Stimulated activated CD4-positive, alpha-beta T cell treated with anti-CD3 and anti-CD28 coated beads, Interleukin-15, amount 100 ng/mL, for 48 hours (primary cell): ENCODE measurements around the gene AP2A1.

Experiments used
- DNase-seq, 2 donors: peaks; one replicate each; pipeline ENCODE4 v3.0.0-alpha.2; 2020; ENCODE audit warnings: low read depth in 2 of 2

AP2A1 gene

GRCh38 chr19:49766007-49766929 lies 533 bp upstream of the AP2A1 start:
- peak; percentile 98 to 99 for DNase-seq

GRCh38 chr19:49767381-49767780 lies 580 bp downstream of the AP2A1 start:
- no peak for DNase-seq

GRCh38 chr19:49767967-49768581 lies 1.3 kb downstream of the AP2A1 start:
- DNase-seq = no peak

DNA sequence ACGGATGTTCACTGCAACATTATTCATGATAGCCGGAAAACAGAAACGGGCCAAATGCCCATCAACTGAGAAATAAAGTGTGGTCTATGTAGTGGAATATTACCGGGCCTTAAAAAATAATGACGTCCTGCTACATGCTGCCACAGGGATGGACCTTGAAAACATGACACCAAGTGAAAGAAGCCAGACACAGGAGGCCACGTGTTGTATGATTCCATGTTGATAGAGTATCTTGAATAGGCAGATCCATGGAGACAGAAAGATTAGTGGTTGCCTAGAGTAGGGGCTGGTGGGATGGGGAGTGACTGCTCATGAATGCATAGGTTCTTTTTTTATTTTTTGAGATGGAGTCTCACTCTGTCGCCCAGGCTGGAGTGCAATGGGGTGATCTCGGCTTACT lies 3.7 kb downstream of the AP2A1 start:
- no peak for DNase-seq

DNA sequence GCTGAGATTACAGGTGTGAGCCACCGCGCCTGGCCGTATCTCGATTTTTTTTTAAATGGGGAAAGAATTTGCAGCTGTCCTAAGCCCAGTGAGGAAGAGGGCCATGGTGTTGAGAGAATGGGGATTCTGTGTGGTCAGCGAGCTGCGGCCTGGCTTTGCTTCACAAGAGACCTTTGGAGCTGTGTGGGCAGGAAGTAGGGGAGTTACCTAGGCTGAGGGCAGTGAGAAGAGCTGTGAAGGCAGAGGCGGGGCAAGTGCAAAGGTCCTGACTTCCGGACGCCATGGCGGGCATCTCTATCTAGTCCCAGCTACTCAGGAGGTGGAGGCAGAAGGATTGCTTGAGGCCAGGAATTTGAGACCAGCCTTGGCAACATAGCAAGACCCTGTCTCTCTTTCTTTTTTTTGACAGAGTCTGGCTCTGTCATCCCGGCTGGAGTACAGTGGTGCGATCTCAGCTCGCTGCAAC lies 4.9 kb downstream of the AP2A1 start:
- no peak for DNase-seq

GRCh38 chr19:49772850-49773432 lies 6.1 kb downstream of the AP2A1 start:
- DNase-seq = no peak

GRCh38 chr19:49773663-49774350 lies 7.0 kb downstream of the AP2A1 start:
- DNase-seq = no peak

DNA sequence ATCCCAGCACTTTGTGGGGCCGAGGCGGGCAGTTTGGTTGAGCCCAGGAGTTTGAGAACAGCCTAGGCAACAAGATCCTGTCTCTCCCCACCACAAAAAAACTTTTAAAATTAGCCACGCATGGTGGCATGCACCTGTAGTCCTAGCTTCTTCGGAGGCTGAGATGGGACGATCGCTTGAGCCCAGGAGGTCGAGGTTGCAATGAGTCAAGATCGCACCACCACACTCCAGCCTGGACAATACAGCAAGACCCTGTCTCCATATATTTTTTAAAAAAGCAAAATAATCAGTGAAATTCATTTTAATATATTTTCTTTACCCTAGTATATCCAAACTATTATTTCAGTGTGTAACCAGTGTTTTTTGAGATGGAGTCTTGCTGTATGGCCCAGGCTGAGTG lies 8.2 kb downstream of the AP2A1 start:
- DNase-seq = no peak

DNA sequence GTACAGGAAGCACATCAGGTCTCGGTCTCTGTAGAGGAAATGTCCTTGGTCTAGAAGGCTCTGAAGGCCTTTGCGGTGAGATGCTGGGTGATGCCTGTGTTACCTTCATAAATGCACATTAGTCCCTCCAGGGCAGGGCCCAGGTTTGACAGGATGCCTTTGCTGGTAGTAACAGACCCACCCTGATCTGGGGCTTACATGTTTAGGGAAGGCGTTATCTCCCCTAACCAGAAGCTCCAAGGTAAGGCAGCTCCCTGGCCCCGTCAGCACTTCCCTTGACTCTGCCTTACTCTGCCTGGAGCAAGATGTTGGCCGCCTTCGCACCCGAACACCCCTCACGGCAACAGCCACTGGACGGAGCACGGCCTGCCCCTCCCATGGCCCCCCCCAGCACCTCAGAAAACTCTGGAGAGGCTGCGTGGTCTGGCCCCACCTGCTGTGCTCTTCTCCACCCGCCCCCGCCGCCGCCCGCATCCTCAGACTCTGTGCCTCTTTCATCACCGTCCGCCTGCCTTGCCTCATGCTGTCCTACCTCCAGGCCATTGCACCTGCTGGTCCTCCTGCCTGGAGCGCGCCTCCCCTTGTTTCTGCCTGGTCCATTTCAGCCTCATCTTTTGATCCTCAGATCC lies 9.1 kb downstream of the AP2A1 start:
- no peak for DNase-seq

DNA sequence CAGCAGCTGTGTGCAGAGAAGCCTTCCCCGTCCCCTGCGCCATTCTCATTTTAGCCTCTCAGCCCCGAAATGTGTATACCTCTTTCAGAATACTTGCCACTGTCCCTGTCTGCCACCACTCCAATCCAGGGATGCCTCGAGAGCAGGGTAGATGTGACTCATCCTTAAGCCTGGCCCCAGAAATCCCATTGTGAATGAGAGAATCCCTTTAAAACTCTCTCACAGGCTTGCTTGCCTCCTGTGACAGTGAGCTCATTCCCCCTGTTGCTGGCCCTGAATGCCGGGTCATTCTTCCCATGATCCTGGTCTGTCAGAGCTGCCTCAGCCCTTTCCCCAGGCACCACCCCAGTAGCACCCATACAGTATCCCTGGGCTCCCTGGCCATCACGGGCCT lies 9.6 kb downstream of the AP2A1 start:
- DNase-seq = no peak

DNA sequence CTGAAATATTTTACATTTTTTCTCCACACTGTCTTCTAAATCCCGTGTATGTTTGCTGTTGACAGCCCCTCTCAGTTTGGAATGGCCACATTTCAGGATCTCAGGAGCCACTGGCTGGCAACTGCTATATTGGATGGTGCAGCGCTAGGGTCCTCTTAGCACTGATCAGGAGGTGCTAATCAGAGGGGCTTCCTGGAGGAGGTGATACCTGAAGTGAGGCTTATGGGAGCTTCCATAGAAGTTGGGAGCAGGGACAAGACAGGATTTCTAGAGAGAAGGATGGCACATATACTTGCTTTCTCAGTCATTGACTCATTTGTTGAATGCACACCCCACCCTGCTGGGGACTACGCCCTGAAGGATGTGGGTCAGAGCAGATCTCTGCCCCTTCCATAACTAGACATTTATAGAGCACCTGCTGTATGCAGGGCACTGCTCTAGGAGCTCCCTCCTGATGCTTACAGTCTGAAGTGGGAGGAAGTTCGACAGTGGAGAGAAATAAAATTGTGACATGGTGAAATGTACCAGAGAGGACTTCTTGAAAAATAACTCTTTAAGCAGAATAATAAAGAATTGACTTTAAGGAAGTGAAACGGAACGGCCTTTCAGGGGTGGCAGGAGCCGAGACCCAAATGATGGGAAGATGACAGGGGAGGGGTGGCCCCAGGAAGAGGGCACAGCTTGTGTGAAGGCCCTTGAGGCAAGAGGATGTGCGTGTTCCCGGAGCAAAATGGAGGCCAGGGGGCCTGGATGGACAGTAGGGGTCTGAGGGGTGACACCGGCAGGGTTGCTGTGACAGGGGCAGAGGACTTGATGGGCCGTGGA lies 13.1 kb downstream of the AP2A1 start:
- no peak for DNase-seq

- DNase-seq = no peak
Observed at GRCh38 chr19:49780861-49781260, 14.1 kb downstream of the AP2A1 start.

- no peak for DNase-seq
Observed at GRCh38 chr19:49781394-49781793, 14.6 kb downstream of the AP2A1 start.

- DNase-seq = no peak
Observed at GRCh38 chr19:49782515-49782914, 15.7 kb downstream of the AP2A1 start.

DNA sequence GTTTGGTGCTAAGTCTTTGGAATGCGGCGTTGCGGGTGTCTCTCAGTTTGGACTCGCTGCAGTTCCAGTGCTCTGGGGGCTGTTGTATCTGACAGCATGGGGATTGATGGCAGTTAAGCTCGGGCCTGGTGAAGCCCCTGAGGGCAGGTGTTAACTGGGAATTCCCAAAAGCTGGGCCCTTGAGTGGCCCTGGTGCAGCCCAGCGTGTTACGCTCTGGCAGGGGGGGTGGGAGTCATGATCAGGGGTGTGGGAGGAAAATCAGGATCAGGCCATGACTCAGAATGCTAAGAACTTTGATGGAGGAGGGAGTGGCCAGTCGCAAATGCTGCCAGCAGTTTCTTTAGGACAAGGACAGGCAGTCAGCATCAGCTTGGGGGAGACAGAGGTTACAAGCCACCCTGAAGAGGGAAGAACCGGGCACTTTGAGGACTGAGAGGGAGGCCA lies 19.6 kb downstream of the AP2A1 start:
- DNase-seq = no peak

DNA sequence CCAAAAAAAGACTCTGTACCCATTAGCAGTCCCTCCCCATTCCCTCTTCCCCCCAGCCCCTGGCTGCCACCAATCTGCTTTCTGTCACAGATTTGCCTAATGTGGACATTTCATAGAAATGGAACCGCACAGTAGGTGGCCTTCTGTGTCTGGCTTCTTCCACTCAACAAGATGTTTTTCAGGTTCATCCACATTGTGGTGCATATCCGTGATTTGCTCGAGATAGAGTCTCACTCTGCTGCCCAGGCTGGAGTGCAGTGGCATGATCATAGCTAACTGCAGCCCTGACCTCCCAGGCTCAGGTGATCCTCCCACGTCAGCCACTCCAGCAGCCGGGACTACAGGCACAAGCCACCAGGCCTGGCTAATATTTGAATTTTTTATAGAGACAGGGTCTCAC lies 20.9 kb downstream of the AP2A1 start:
- DNase-seq = no peak

GRCh38 chr19:49788857-49789256 lies 22.1 kb downstream of the AP2A1 start:
- no peak for DNase-seq

- no peak for DNase-seq
Observed at GRCh38 chr19:49790866-49791265, 24.1 kb downstream of the AP2A1 start.

- DNase-seq = no peak
Observed at GRCh38 chr19:49791776-49792445, 25.1 kb downstream of the AP2A1 start.
